ENCODE results near the gene CABP7. TPM values are rescaled to one million over a fixed set of nuclear protein-coding genes. Genes with fewer than 3 reads are reported as not detected.

CABP7 gene
- total RNA-seq, 1 donor from 2014 or later, result 0.05 TPM

- Mint-ChIP-seq H3K27me3 (ENCODE audit: low read depth) (no peaks in the 10 kb centered on the region), H3K27ac (no peak overlapping the region), H3K4me1 (ENCODE audit: low read depth) (no peaks in the 10 kb centered on the region), H3K9me3 (no peaks in the 10 kb centered on the region), H3K4me3 (ENCODE audit: low read depth) (no peak overlapping the region), H3K36me3 (ENCODE audit: low read depth) (no peaks in the 10 kb centered on the region)
- intact Hi-C loops (cut with micrococcal nuclease), result no loop called here
- DNase-seq (ENCODE audit: low spot score), result no peak
These were observed 13.1 kb downstream of the CABP7 start for GRCh38 chr22:29732883-29733282.

GRCh38 chr22:29733362-29734201 is 13.8 kb downstream of the CABP7 start:
- intact Hi-C loops (cut with micrococcal nuclease), result no loop called here

GRCh38 chr22:29734406-29734805 is 14.6 kb downstream of the CABP7 start:
- Mint-ChIP-seq H3K36me3 (ENCODE audit: low read depth) (no peaks in the 10 kb centered on the region), H3K27ac (no peak overlapping the region), H3K27me3 (ENCODE audit: low read depth) (no peaks in the 10 kb centered on the region), H3K4me1 (ENCODE audit: low read depth) (no peaks in the 10 kb centered on the region), H3K9me3 (no peaks in the 10 kb centered on the region), H3K4me3 (ENCODE audit: low read depth) (no peak overlapping the region)
- intact Hi-C loops (cut with micrococcal nuclease), result no loop called here
- DNase-seq (ENCODE audit: low spot score), result no peak

More at GRCh38 chr22:29733362-29734201, 13.8 kb downstream of the CABP7 start:
- Mint-ChIP-seq H3K4me3 (ENCODE audit: low read depth) (no peak overlapping the region), H3K27ac (no peak overlapping the region), H3K4me1 (ENCODE audit: low read depth) (no peaks in the 10 kb centered on the region), H3K9me3 (no peaks in the 10 kb centered on the region), H3K27me3 (ENCODE audit: low read depth) (no peaks in the 10 kb centered on the region), H3K36me3 (ENCODE audit: low read depth) (no peaks in the 10 kb centered on the region)
- no peak for DNase-seq (ENCODE audit: low spot score)

GRCh38 chr22:29734838-29735237 is 15.0 kb downstream of the CABP7 start:
- no peaks in the 10 kb centered on the region for H3K4me1 Mint-ChIP-seq (ENCODE audit: low read depth)
- no peaks in the 10 kb centered on the region for H3K27me3 Mint-ChIP-seq (ENCODE audit: low read depth)
- no peak for DNase-seq (ENCODE audit: low spot score)
- no peak overlapping the region for H3K4me3 Mint-ChIP-seq (ENCODE audit: low read depth)
- no peaks in the 10 kb centered on the region for H3K36me3 Mint-ChIP-seq (ENCODE audit: low read depth)
- intact Hi-C loops (cut with micrococcal nuclease), result no loop called here
- no peak overlapping the region for H3K27ac Mint-ChIP-seq
- H3K9me3 Mint-ChIP-seq, result no peaks in the 10 kb centered on the region

GRCh38 chr22:29735416-29735815 is 15.6 kb downstream of the CABP7 start:
- no peak for DNase-seq (ENCODE audit: low spot score)
- H3K27ac Mint-ChIP-seq, result no peak overlapping the region
- H3K36me3 Mint-ChIP-seq (ENCODE audit: low read depth), result no peaks in the 10 kb centered on the region

GRCh38 chr22:29737251-29738117 is 17.7 kb downstream of the CABP7 start:
- Mint-ChIP-seq H3K27me3 (ENCODE audit: low read depth) (no peaks in the 10 kb centered on the region), H3K27ac (no peak overlapping the region), H3K9me3 (no peaks in the 10 kb centered on the region), H3K4me1 (ENCODE audit: low read depth) (no peaks in the 10 kb centered on the region), H3K36me3 (ENCODE audit: low read depth) (peaks cover 8% of the 10 kb centered on the region), H3K4me3 (ENCODE audit: low read depth) (no peak overlapping the region)
- intact Hi-C loops (cut with micrococcal nuclease), result no loop called here
- no peak for DNase-seq (ENCODE audit: low spot score)

More at GRCh38 chr22:29735416-29735815, 15.6 kb downstream of the CABP7 start:
- Mint-ChIP-seq H3K4me1 (ENCODE audit: low read depth) (no peaks in the 10 kb centered on the region), H3K9me3 (no peaks in the 10 kb centered on the region), H3K27me3 (ENCODE audit: low read depth) (no peaks in the 10 kb centered on the region), H3K4me3 (ENCODE audit: low read depth) (no peak overlapping the region)
- intact Hi-C loops (cut with micrococcal nuclease), result no loop called here

DNA sequence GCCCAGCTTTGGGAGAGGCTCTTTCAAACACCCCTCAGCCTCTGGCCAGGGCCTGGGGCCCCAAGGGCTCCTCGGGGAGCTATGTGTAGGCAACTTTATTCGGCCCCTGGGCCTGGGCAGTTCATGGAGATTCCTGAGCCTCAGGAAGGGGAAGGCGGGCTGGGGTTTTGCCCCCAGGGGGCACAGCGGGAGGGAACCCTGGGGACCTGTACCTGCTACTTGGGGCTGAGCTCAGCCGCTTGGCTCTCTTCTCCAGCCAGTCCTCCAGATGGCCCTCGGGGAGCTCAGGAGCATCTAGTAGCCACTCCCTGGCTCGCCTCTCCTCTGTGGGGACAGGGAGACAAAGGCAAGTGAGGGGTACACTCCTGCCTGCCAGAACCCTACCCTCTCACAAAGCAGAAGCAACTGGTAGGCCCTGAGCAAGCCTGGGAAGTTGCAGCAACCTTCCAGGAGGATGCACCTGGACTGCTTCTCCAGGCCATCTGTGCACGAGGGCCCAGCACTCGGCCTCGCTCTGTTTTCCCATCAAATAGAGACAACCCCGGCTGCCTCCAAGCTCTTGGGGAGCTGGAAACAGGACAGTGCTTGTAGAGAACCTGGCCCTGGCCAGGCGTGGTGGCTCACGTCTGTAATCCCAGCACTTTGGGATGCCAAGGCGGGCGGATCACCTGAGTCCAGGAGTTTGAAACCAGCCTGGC is 18.5 kb downstream of the CABP7 start:
- DNase-seq (ENCODE audit: low spot score), result no peak
- Mint-ChIP-seq H3K27ac (no peak overlapping the region), H3K4me1 (ENCODE audit: low read depth) (no peaks in the 10 kb centered on the region), H3K27me3 (ENCODE audit: low read depth) (no peaks in the 10 kb centered on the region), H3K4me3 (ENCODE audit: low read depth) (no peak overlapping the region), H3K36me3 (ENCODE audit: low read depth) (peaks cover 8% of the 10 kb centered on the region), H3K9me3 (no peaks in the 10 kb centered on the region)
- intact Hi-C loops (cut with micrococcal nuclease), result no loop called here

- intact Hi-C loops (cut with micrococcal nuclease), result no loop called here
- H3K27ac Mint-ChIP-seq, result no peak overlapping the region
- no peak overlapping the region for H3K4me3 Mint-ChIP-seq (ENCODE audit: low read depth)
- no peak for DNase-seq (ENCODE audit: low spot score)
- peaks cover 8% of the 10 kb centered on the region for H3K36me3 Mint-ChIP-seq (ENCODE audit: low read depth)
- no peaks in the 10 kb centered on the region for H3K9me3 Mint-ChIP-seq
- no peaks in the 10 kb centered on the region for H3K27me3 Mint-ChIP-seq (ENCODE audit: low read depth)
- no peaks in the 10 kb centered on the region for H3K4me1 Mint-ChIP-seq (ENCODE audit: low read depth)
These were observed 19.6 kb downstream of the CABP7 start for GRCh38 chr22:29739346-29739875.

DNA sequence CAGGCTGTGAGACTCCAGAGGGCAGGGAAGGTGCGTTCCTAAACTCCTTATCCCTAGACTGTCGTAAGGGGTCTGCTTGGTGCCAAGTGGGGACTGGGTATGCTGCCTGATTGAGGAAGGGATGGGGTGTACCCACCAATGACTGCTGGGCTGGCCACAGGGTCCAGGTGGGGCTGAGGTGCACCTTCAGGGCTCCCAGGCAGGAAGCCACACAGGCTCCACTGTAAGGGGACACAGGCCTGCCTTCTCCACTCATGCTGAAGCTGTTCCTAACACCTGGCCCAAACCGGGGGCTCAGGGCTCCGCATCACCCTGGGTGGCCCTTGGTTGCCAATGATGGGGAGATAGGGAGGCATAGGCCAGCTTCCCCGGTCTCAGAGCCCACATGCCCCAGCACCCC is 20.4 kb downstream of the CABP7 start:
- Mint-ChIP-seq H3K36me3 (ENCODE audit: low read depth) (peaks cover 8% of the 10 kb centered on the region), H3K9me3 (no peaks in the 10 kb centered on the region), H3K4me1 (ENCODE audit: low read depth) (no peaks in the 10 kb centered on the region), H3K4me3 (ENCODE audit: low read depth) (no peak overlapping the region), H3K27me3 (ENCODE audit: low read depth) (no peaks in the 10 kb centered on the region), H3K27ac (no peak overlapping the region)
- DNase-seq (ENCODE audit: low spot score), result no peak
- intact Hi-C loops (cut with micrococcal nuclease), result no loop called here

DNA sequence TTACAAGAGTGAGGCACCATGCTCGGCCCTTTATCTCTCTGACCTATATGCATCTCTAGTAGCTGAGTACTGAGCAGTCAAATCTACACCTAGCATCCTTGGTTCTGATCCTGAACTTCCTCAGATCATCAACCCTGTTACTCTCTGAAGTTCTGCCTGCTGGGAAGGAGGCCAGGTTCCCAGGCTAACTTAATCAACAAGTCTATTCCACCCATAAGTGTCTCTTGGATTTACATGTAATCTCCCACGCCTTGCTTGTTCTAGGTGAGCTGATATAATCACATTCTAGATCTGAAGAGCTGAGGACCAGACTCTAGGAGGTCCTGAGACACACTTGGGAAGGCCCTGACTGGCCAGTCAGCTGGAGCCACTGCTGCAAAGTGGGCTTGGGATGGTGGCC is 22.1 kb downstream of the CABP7 start:
- H3K4me3 Mint-ChIP-seq (ENCODE audit: low read depth), result no peak overlapping the region
- no peaks in the 10 kb centered on the region for H3K9me3 Mint-ChIP-seq
- intact Hi-C loops (cut with micrococcal nuclease), result no loop called here

DNA sequence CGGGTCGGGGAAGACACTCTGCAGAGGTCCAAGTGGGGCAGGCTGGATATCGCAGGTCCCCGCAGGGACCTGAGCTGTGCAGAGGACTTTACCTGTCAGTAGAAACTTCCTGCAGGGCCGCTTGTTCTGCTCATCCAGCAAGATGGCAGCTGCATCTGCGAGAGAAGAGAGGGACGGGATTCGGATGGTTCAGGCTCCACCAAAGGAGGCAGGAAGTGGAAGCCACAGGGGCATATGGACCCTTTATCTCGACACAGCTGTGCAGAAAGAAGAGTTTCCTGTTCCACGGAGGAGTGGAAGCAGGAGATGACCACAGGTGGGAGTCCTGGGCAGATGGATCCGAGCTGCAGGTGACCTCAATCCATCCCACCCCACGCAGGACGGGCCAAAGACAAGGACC is 22.5 kb downstream of the CABP7 start:
- Mint-ChIP-seq H3K27ac (no peak overlapping the region), H3K9me3 (no peaks in the 10 kb centered on the region), H3K4me1 (ENCODE audit: low read depth) (no peaks in the 10 kb centered on the region), H3K4me3 (ENCODE audit: low read depth) (no peak overlapping the region), H3K36me3 (ENCODE audit: low read depth) (peaks cover 12% of the 10 kb centered on the region), H3K27me3 (ENCODE audit: low read depth) (no peaks in the 10 kb centered on the region)
- intact Hi-C loops (cut with micrococcal nuclease), result no loop called here
- no peak for DNase-seq (ENCODE audit: low spot score)

More for the DNA sequence above, 22.1 kb downstream of the CABP7 start:
- no peak overlapping the region for H3K27ac Mint-ChIP-seq
- H3K4me1 Mint-ChIP-seq (ENCODE audit: low read depth), result no peaks in the 10 kb centered on the region
- DNase-seq (ENCODE audit: low spot score), result no peak
- peaks cover 11% of the 10 kb centered on the region for H3K36me3 Mint-ChIP-seq (ENCODE audit: low read depth)
- H3K27me3 Mint-ChIP-seq (ENCODE audit: low read depth), result no peaks in the 10 kb centered on the region

GRCh38 chr22:29744902-29745301 is 25.1 kb downstream of the CABP7 start:
- no peak overlapping the region for H3K4me3 Mint-ChIP-seq (ENCODE audit: low read depth)
- no peak for DNase-seq (ENCODE audit: low spot score)
- no peaks in the 10 kb centered on the region for H3K4me1 Mint-ChIP-seq (ENCODE audit: low read depth)
- H3K27me3 Mint-ChIP-seq (ENCODE audit: low read depth), result no peaks in the 10 kb centered on the region
- no peaks in the 10 kb centered on the region for H3K9me3 Mint-ChIP-seq
- H3K27ac Mint-ChIP-seq, result no peak overlapping the region
- peaks cover 20% of the 10 kb centered on the region for H3K36me3 Mint-ChIP-seq (ENCODE audit: low read depth)
- intact Hi-C loops (cut with micrococcal nuclease), result no loop called here

Data from activated T-helper 2 cell treated with anti-CD3 and anti-CD28 coated beads, Interferon-gamma antibody, Interleukin-2, Interleukin-4, amounts not matched to agents 10 μg/mL and 5 μg/mL and 100 μg/mL, durations not matched to agents 14 hours and 24 hours and 36 hours (primary cell).